VCaP (cell line): ENCODE results near the gene APOBEC3F.
"Not testable (repeated sequence)": the region's sequence is repeated elsewhere in the genome, so short reads cannot be mapped to it uniquely, and the experiment has no call there.

Source experiments
- H3K27ac ChIP-seq: fragments of 450-650 bp; 2 replicates; pipeline ENCODE4 v1.5.1; 2017
- CTCF ChIP-seq: fragments of 450-650 bp; conservative IDR thresholded peaks from 2 replicates; pipeline ENCODE4 v1.5.1; 2017; ENCODE audit warnings: mild to moderate bottlenecking, moderate library complexity

APOBEC3F gene

GRCh38 chr22:39039306-39040126 lies 1.1 kb upstream of the APOBEC3F start:
- H3K27ac ChIP-seq, result peak overlapping the region; percentile 84
- no peak for TF ChIP-seq CTCF

GRCh38 chr22:39040155-39040537 lies 518 bp upstream of the APOBEC3F start:
- H3K27ac ChIP-seq, result peak overlapping the region; percentile 84

GRCh38 chr22:39041908-39042307 lies 1.2 kb downstream of the APOBEC3F start:
- TF ChIP-seq CTCF, result no peak
- peak overlapping the region; percentile 84 for H3K27ac ChIP-seq

- H3K27ac ChIP-seq, result not testable (repeated sequence)
Measured at GRCh38 chr22:39043063-39043462, 2.4 kb downstream of the APOBEC3F start.

GRCh38 chr22:39045136-39045535 lies 4.5 kb downstream of the APOBEC3F start:
- not testable (repeated sequence) for H3K27ac ChIP-seq

- H3K27ac ChIP-seq, result not testable (repeated sequence)
Measured at GRCh38 chr22:39049486-39049885, 8.8 kb downstream of the APOBEC3F start.

- H3K27ac ChIP-seq, result not testable (repeated sequence)
Measured at GRCh38 chr22:39051844-39052495, 11.3 kb downstream of the APOBEC3F start.

- H3K27ac ChIP-seq, result no peak overlapping the region
- no peak for TF ChIP-seq CTCF
Measured at GRCh38 chr22:39055658-39056057, 15.0 kb downstream of the APOBEC3F start.

GRCh38 chr22:39061290-39061689 lies 20.6 kb downstream of the APOBEC3F start:
- not testable (repeated sequence) for H3K27ac ChIP-seq

- H3K27ac ChIP-seq, result not testable (repeated sequence)
Measured at GRCh38 chr22:39061951-39062350, 21.3 kb downstream of the APOBEC3F start.

- not testable (repeated sequence) for H3K27ac ChIP-seq
Measured at GRCh38 chr22:39063904-39064303, 23.2 kb downstream of the APOBEC3F start.

GRCh38 chr22:39066442-39067276 lies 26.0 kb downstream of the APOBEC3F start:
- H3K27ac ChIP-seq, result peak overlapping the region; percentile 62
